ENCODE results near the gene SNX5. TPM values are rescaled to one million over a fixed set of nuclear protein-coding genes. Genes with fewer than 3 reads are reported as not detected.

The SNX5 gene
- total and polyA plus RNA-seq, 2 of the 13 experiments (the other 11 are each of a cell fraction or from before 2014, with no cell fraction given) = 664 to 1,040 TPM

- 0 out of 2 replicates have a peak, but pooled peaks have one; percentile 56 for TF ChIP-seq TFE3 (CRISPR knock-in tag; IDR thresholded peaks at IDR 0.05)
- no peak for TF ChIP-seq NRL (CRISPR knock-in tag; IDR thresholded peaks at IDR 0.05; ENCODE audit: borderline replicate concordance)
- TF ChIP-seq U2AF2 (IDR thresholded peaks at IDR 0.05; ENCODE audit: low read depth, low read length) = no peak
- peak; percentile 77 for TF ChIP-seq GATAD2A (CRISPR knock-in tag; IDR thresholded peaks at IDR 0.05)
- TF ChIP-seq, protein P1, sequence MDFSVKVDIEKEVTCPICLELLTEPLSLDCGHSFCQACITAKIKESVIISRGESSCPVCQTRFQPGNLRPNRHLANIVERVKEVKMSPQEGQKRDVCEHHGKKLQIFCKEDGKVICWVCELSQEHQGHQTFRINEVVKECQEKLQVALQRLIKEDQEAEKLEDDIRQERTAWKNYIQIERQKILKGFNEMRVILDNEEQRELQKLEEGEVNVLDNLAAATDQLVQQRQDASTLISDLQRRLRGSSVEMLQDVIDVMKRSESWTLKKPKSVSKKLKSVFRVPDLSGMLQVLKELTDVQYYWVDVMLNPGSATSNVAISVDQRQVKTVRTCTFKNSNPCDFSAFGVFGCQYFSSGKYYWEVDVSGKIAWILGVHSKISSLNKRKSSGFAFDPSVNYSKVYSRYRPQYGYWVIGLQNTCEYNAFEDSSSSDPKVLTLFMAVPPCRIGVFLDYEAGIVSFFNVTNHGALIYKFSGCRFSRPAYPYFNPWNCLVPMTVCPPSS (IDR thresholded peaks at IDR 0.05) = no peak
- TF ChIP-seq, protein P2, sequence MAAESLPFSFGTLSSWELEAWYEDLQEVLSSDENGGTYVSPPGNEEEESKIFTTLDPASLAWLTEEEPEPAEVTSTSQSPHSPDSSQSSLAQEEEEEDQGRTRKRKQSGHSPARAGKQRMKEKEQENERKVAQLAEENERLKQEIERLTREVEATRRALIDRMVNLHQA (CRISPR knock-in tag; IDR thresholded peaks at IDR 0.05) = no peak
- TF ChIP-seq ZKSCAN5 (CRISPR knock-in tag; IDR thresholded peaks at IDR 0.05) = no peak
- TF ChIP-seq, protein P3, sequence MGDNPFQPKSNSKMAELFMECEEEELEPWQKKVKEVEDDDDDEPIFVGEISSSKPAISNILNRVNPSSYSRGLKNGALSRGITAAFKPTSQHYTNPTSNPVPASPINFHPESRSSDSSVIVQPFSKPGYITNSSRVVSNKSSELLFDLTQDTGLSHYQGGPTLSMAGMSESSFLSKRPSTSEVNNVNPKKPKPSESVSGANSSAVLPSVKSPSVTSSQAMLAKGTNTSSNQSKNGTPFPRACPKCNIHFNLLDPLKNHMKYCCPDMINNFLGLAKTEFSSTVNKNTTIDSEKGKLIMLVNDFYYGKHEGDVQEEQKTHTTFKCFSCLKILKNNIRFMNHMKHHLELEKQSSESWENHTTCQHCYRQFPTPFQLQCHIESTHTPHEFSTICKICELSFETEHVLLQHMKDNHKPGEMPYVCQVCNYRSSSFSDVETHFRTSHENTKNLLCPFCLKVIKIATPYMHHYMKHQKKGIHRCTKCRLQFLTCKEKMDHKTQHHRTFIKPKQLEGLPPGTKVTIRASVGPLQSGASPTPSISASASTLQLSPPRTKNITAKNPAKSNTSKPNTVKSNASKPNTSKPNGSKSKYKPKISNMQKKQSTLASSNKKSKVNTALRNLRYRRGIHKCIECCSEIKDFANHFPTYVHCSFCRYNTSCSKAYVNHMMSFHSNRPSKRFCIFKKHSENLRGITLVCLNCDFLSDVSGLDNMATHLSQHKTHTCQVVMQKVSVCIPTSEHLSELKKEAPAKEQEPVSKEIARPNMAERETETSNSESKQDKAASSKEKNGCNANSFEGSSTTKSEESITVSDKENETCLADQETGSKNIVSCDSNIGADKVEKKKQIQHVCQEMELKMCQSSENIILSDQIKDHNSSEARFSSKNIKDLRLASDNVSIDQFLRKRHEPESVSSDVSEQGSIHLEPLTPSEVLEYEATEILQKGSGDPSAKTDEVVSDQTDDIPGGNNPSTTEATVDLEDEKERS (CRISPR knock-in tag; IDR thresholded peaks at IDR 0.05) = no peak
- peak; percentile 88 for TF ChIP-seq MIXL1 (CRISPR knock-in tag; IDR thresholded peaks at IDR 0.05)
- TF ChIP-seq BCL6 (CRISPR knock-in tag; IDR thresholded peaks at IDR 0.05) = peak; percentile 57
- TF ChIP-seq, protein P4, sequence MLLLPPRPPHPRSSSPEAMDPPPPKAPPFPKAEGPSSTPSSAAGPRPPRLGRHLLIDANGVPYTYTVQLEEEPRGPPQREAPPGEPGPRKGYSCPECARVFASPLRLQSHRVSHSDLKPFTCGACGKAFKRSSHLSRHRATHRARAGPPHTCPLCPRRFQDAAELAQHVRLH (CRISPR knock-in tag; IDR thresholded peaks at IDR 0.05; ENCODE audit: borderline replicate concordance, low read depth) = peak; percentile 81; the same call in 1 of the 2 replicates
- TF ChIP-seq ATAD3A (CRISPR knock-in tag; IDR thresholded peaks at IDR 0.05) = no peak
- peak; percentile 74 for TF ChIP-seq ERF (CRISPR knock-in tag; IDR thresholded peaks at IDR 0.05)
- TF ChIP-seq SPEN (CRISPR knock-in tag; IDR thresholded peaks at IDR 0.05; ENCODE audit: low read depth) = no peak
- TF ChIP-seq THAP11 (CRISPR knock-in tag; IDR thresholded peaks at IDR 0.05) = peak; percentile 70
- no peak for TF ChIP-seq ZNF556 (CRISPR knock-in tag; IDR thresholded peaks at IDR 0.05; ENCODE audit: borderline replicate concordance)
- no peak for TF ChIP-seq PRMT3 (CRISPR knock-in tag; IDR thresholded peaks at IDR 0.05; ENCODE audit: borderline replicate concordance, low read depth)
- TF ChIP-seq ZNF652 (CRISPR knock-in tag; IDR thresholded peaks at IDR 0.05; ENCODE audit: borderline replicate concordance, low read depth) = peak; percentile 61; the same call in 1 of the 2 replicates
- TF ChIP-seq, protein P5, sequence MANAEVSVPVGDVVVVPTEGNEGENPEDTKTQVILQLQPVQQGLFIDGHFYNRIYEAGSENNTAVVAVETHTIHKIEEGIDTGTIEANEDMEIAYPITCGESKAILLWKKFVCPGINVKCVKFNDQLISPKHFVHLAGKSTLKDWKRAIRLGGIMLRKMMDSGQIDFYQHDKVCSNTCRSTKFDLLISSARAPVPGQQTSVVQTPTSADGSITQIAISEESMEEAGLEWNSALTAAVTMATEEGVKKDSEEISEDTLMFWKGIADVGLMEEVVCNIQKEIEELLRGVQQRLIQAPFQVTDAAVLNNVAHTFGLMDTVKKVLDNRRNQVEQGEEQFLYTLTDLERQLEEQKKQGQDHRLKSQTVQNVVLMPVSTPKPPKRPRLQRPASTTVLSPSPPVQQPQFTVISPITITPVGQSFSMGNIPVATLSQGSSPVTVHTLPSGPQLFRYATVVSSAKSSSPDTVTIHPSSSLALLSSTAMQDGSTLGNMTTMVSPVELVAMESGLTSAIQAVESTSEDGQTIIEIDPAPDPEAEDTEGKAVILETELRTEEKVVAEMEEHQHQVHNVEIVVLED (CRISPR knock-in tag; IDR thresholded peaks at IDR 0.05; ENCODE audit: borderline replicate concordance) = 0 out of 2 replicates have a peak, but pooled peaks have one; percentile 47
- TF ChIP-seq SALL1 (CRISPR knock-in tag; IDR thresholded peaks at IDR 0.05) = peak; percentile 64
- TF ChIP-seq ZBTB26 (CRISPR knock-in tag; IDR thresholded peaks at IDR 0.05; ENCODE audit: borderline replicate concordance) = 0 out of 2 replicates have a peak, but pooled peaks have one; percentile 47
- peak; percentile 59; the same call in 1 of the 2 replicates for TF ChIP-seq TSC22D2 (CRISPR knock-in tag; IDR thresholded peaks at IDR 0.05; ENCODE audit: borderline replicate concordance)
Observed at GRCh38 chr20:17898548-17898994, 70.0 kb downstream of the SNX5 start (continued).
